DOHH2 (cell line): ENCODE data around the gene APOBEC2.

Source experiments
- H3F3A ChIP-seq: fragments of 200-600 bp; sonication (generic), shearing (Covaris generic); 2 replicates; pipeline ENCODE4 v1.6.0; 2016; ENCODE audit warnings: antibody characterized with exemption, mild to moderate bottlenecking; ENCODE audit not compliant: control insufficient read depth, insufficient read depth
- H3K27ac ChIP-seq: fragments of 200-600 bp; sonication (generic); 2 replicates; pipeline ENCODE4 v1.5.1; 2014; ENCODE audit warnings: low read depth, mild to moderate bottlenecking, low read length, moderate library complexity
- H3K27me3 ChIP-seq: fragments of 200-600 bp; sonication (generic); 2 replicates; pipeline ENCODE4 v1.6.1; 2014; ENCODE audit warnings: mild to moderate bottlenecking, low read length, mixed read lengths; ENCODE audit not compliant: control insufficient read depth
- H3K36me3 ChIP-seq: fragments of 200-600 bp; sonication (generic); 2 replicates; pipeline ENCODE4 v1.6.1; 2014; ENCODE audit warnings: mild to moderate bottlenecking, low read length, moderate library complexity, mixed read lengths; ENCODE audit not compliant: control insufficient read depth
- H3K4me1 ChIP-seq: fragments of 200-600 bp; sonication (generic); 2 replicates; pipeline ENCODE4 v1.6.1; 2014; ENCODE audit warnings: mild to moderate bottlenecking, low read length, mixed read lengths; ENCODE audit not compliant: control insufficient read depth
- H3K4me2 ChIP-seq: fragments of 200-600 bp; sonication (generic); 2 replicates; pipeline ENCODE4 v1.6.0; 2014; ENCODE audit warnings: mild to moderate bottlenecking, low read length, moderate library complexity
- H3K4me3 ChIP-seq: fragments of 200-600 bp; sonication (generic); 2 replicates; pipeline ENCODE4 v1.5.1; 2014; ENCODE audit warnings: mild to moderate bottlenecking, low read length, mixed read lengths
- H3K79me2 ChIP-seq: fragments of 200-600 bp; sonication (generic); 2 replicates; pipeline ENCODE4 v1.6.1; 2014; ENCODE audit warnings: mild to moderate bottlenecking, low read length, mixed read lengths; ENCODE audit not compliant: control insufficient read depth
- H3K9me2 ChIP-seq: fragments of 200-600 bp; sonication (generic); replicated peaks from 2 replicates; pipeline ENCODE4 v1.6.1; 2014; ENCODE audit warnings: mild to moderate bottlenecking, low read length, mixed read lengths; ENCODE audit not compliant: control insufficient read depth
- H3K9me3 ChIP-seq: fragments of 200-600 bp; sonication (generic); 2 replicates; pipeline ENCODE4 v1.6.1; 2014; ENCODE audit warnings: antibody characterized with exemption, low read length, mixed read lengths; ENCODE audit not compliant: control insufficient read depth, insufficient read depth
- H4K20me1 ChIP-seq: fragments of 200-600 bp; sonication (generic); 2 replicates; pipeline ENCODE4 v1.6.0; 2014; ENCODE audit warnings: low read depth, mild to moderate bottlenecking, antibody characterized with exemption, low read length, moderate library complexity; ENCODE audit not compliant: control insufficient read depth, insufficient read depth
- CTCF ChIP-seq: fragments of 200-600 bp; sonication (generic); IDR thresholded peaks from one replicate; pipeline ENCODE4 v1.5.1; 2014; ENCODE audit warnings: antibody characterized with exemption, mild to moderate bottlenecking, low read depth, low read length; ENCODE audit not compliant: poor library complexity, severe bottlenecking
- EZH2phosphoT487 ChIP-seq: fragments of 200-600 bp; sonication (generic); IDR thresholded peaks from 2 replicates; pipeline ENCODE4 v1.6.1; 2017; ENCODE audit warnings: borderline replicate concordance, mild to moderate bottlenecking, antibody characterized with exemption, low read length, moderate library complexity, mixed read lengths

APOBEC2 gene

GRCh38 chr6:41043151-41043550 is 9.9 kb upstream of the APOBEC2 start:
- Histone ChIP-seq H3K4me2 (no peak overlapping the region), H3K27ac (no peak overlapping the region), H3F3A (no peaks in the 10 kb centered on the region), H3K27me3 (0 out of 2 replicates have a peak, but pooled peaks cover 2% of the 10 kb centered on the region), H4K20me1 (no peaks in the 10 kb centered on the region), H3K4me3 (no peak overlapping the region), H3K9me3 (no peaks in the 10 kb centered on the region), H3K9me2 (no peaks in the 10 kb centered on the region), H3K79me2 (no peaks in the 10 kb centered on the region), H3K36me3 (no peaks in the 10 kb centered on the region), H3K4me1 (peaks cover 4% of the 10 kb centered on the region)
- TF ChIP-seq EZH2phosphoT487 = no peak
- TF ChIP-seq CTCF = no peak

GRCh38 chr6:41045664-41046063 is 7.3 kb upstream of the APOBEC2 start:
- no peaks in the 10 kb centered on the region for H3K9me3 ChIP-seq
- no peaks in the 10 kb centered on the region for H3K79me2 ChIP-seq
- H3K4me3 ChIP-seq = no peak overlapping the region
- no peak for TF ChIP-seq EZH2phosphoT487
- no peak for TF ChIP-seq CTCF
- no peak overlapping the region for H3K27ac ChIP-seq
- no peaks in the 10 kb centered on the region for H4K20me1 ChIP-seq
- no peaks in the 10 kb centered on the region for H3K9me2 ChIP-seq
- H3K36me3 ChIP-seq = no peaks in the 10 kb centered on the region
- no peaks in the 10 kb centered on the region for H3K27me3 ChIP-seq
- H3K4me1 ChIP-seq = peaks cover 4% of the 10 kb centered on the region
- no peak overlapping the region for H3K4me2 ChIP-seq
- no peaks in the 10 kb centered on the region for H3F3A ChIP-seq

- TF ChIP-seq CTCF (no peak), EZH2phosphoT487 (no peak)
- Histone ChIP-seq H4K20me1 (no peaks in the 10 kb centered on the region), H3K79me2 (no peaks in the 10 kb centered on the region), H3K36me3 (no peaks in the 10 kb centered on the region), H3K4me3 (no peak overlapping the region), H3K4me1 (peaks cover 4% of the 10 kb centered on the region), H3K9me2 (no peaks in the 10 kb centered on the region), H3K9me3 (no peaks in the 10 kb centered on the region), H3K4me2 (no peak overlapping the region), H3K27ac (no peak overlapping the region), H3F3A (no peaks in the 10 kb centered on the region), H3K27me3 (no peaks in the 10 kb centered on the region)
Measured at GRCh38 chr6:41046084-41046483, 6.9 kb upstream of the APOBEC2 start.

GRCh38 chr6:41047306-41047705 is 5.7 kb upstream of the APOBEC2 start:
- no peaks in the 10 kb centered on the region for H3F3A ChIP-seq
- no peaks in the 10 kb centered on the region for H4K20me1 ChIP-seq
- H3K9me2 ChIP-seq = no peaks in the 10 kb centered on the region
- H3K27ac ChIP-seq = no peak overlapping the region
- TF ChIP-seq CTCF = no peak
- no peak for TF ChIP-seq EZH2phosphoT487
- H3K27me3 ChIP-seq = no peaks in the 10 kb centered on the region
- H3K4me1 ChIP-seq = peaks cover 11% of the 10 kb centered on the region
- H3K4me2 ChIP-seq = no peak overlapping the region
- no peak overlapping the region for H3K4me3 ChIP-seq
- no peaks in the 10 kb centered on the region for H3K36me3 ChIP-seq
- H3K79me2 ChIP-seq = no peaks in the 10 kb centered on the region
- H3K9me3 ChIP-seq = no peaks in the 10 kb centered on the region
